ENCODE data around the gene TUB.

DNA sequence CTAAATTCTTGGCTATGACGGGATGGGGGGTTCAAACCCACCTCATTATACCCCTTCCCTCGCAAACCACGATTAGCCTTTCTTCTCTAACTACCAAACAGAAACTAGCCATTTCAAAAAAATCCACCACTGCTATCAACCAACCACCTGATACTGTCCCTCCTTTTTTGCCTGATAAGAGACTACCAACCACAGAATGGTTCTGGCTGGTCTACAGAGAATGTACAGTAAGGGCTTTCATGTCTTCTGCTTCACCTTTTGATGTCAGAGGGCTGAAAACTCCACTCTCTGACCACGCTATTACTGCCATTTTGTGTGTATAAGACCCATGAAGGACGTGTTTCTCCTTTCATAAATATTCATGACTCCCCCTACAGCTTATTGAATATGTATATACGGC lies 68.7 kb downstream of the TUB start:
- TF ChIP-seq ZNF19 (tag by site-specific recombination; IDR thresholded peaks at IDR 0.05; ENCODE audit: low read depth) (no peak), ZNF24 (tag by site-specific recombination; IDR thresholded peaks at IDR 0.05) (no peak), ZNF174 (tag by site-specific recombination; IDR thresholded peaks at IDR 0.05) (no peak), GLI4 (tag by site-specific recombination; IDR thresholded peaks at IDR 0.05) (no peak), ZNF792 (tag by site-specific recombination; IDR thresholded peaks at IDR 0.05) (no peak), ZNF138 (tag by site-specific recombination; IDR thresholded peaks at IDR 0.05; ENCODE audit: borderline replicate concordance) (no peak), MEIS1 (CRISPR knock-in tag; IDR thresholded peaks at IDR 0.05; ENCODE audit: borderline replicate concordance) (no peak)
- TF ChIP-seq, protein P1, sequence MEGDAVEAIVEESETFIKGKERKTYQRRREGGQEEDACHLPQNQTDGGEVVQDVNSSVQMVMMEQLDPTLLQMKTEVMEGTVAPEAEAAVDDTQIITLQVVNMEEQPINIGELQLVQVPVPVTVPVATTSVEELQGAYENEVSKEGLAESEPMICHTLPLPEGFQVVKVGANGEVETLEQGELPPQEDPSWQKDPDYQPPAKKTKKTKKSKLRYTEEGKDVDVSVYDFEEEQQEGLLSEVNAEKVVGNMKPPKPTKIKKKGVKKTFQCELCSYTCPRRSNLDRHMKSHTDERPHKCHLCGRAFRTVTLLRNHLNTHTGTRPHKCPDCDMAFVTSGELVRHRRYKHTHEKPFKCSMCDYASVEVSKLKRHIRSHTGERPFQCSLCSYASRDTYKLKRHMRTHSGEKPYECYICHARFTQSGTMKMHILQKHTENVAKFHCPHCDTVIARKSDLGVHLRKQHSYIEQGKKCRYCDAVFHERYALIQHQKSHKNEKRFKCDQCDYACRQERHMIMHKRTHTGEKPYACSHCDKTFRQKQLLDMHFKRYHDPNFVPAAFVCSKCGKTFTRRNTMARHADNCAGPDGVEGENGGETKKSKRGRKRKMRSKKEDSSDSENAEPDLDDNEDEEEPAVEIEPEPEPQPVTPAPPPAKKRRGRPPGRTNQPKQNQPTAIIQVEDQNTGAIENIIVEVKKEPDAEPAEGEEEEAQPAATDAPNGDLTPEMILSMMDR (tag by site-specific recombination; IDR thresholded peaks at IDR 0.05): no peak
- TF ChIP-seq, protein P2, sequence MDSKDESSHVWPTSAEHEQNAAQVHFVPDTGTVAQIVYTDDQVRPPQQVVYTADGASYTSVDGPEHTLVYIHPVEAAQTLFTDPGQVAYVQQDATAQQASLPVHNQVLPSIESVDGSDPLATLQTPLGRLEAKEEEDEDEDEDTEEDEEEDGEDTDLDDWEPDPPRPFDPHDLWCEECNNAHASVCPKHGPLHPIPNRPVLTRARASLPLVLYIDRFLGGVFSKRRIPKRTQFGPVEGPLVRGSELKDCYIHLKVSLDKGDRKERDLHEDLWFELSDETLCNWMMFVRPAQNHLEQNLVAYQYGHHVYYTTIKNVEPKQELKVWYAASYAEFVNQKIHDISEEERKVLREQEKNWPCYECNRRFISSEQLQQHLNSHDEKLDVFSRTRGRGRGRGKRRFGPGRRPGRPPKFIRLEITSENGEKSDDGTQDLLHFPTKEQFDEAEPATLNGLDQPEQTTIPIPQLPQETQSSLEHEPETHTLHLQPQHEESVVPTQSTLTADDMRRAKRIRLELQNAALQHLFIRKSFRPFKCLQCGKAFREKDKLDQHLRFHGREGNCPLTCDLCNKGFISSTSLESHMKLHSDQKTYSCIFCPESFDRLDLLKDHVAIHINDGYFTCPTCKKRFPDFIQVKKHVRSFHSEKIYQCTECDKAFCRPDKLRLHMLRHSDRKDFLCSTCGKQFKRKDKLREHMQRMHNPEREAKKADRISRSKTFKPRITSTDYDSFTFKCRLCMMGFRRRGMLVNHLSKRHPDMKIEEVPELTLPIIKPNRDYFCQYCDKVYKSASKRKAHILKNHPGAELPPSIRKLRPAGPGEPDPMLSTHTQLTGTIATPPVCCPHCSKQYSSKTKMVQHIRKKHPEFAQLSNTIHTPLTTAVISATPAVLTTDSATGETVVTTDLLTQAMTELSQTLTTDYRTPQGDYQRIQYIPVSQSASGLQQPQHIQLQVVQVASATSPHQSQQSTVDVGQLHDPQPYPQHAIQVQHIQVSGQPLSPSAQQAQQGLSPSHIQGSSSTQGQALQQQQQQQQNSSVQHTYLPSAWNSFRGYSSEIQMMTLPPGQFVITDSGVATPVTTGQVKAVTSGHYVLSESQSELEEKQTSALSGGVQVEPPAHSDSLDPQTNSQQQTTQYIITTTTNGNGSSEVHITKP (tag by site-specific recombination; IDR thresholded peaks at IDR 0.05): no peak
- TF ChIP-seq, protein P3, sequence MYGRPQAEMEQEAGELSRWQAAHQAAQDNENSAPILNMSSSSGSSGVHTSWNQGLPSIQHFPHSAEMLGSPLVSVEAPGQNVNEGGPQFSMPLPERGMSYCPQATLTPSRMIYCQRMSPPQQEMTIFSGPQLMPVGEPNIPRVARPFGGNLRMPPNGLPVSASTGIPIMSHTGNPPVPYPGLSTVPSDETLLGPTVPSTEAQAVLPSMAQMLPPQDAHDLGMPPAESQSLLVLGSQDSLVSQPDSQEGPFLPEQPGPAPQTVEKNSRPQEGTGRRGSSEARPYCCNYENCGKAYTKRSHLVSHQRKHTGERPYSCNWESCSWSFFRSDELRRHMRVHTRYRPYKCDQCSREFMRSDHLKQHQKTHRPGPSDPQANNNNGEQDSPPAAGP (tag by site-specific recombination; IDR thresholded peaks at IDR 0.05): no peak
